ENCODE measurements around the gene TNFRSF25. TPM values are rescaled to one million over a fixed set of nuclear protein-coding genes. Genes with fewer than 3 reads are reported as not detected.

The TNFRSF25 gene
- total and polyA plus RNA-seq, 9 of the 15 experiments (the other 6 are each of a cell fraction or from before 2014, with no cell fraction given): 0.24 to 0.49 TPM; not detected in 7

DNA sequence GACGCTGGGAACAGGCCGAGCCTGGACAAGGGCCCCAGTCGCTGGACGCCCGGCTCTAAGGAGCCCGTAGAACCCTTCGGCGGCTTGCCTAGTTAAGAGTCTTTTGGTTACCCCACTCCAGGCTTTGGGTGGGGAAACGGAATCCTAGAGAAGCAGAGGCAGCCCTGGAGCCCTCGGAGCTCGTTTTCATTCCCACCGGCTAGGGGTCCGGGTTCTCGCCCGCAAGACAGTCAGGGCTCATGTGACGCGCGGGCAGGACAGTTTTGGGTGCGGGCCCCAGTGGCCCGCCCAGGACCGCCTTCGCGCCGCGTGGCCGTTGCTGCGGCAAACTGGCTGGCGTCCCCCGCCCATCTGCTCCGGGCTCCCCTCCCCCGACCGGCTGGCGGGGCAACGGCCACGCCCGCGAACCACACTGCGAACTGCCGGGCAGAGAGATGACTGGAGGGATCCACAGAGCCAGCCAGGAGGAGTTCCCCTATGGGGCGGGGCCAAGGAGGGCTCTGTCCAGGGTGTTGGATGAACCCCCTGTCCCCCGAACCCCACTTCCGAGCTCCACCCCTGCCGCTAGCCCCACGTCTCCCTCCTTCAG, 45.4 kb downstream of the TNFRSF25 start:
- DNase-seq (ENCODE audit: extremely low read depth in 1 of 4, low spot score in 3 of 4) (peak; percentile 64 to 94 (median 84)), FAIRE-seq (no peak), ATAC-seq (peak; percentile 21)
- peak overlapping the region in 1 of 2 experiments; percentile 87; a peak in 2 of 4 replicates for H3K9ac ChIP-seq (ENCODE audit: insufficient read depth in 1 of 2, low read depth in 2 of 2, low read length in 2 of 2)
- H3K9me1 ChIP-seq (ENCODE audit: control insufficient read depth, insufficient read depth, low read length): no peaks in the 10 kb centered on the region
- no peaks in the 10 kb centered on the region for H3K9me3 ChIP-seq (replicated peaks; ENCODE audit: control insufficient read depth, insufficient read depth, low read depth, low read length)
- peak overlapping the region; percentile 67 for H2AFZ ChIP-seq (ENCODE audit: low read depth, low read length)
- no peaks in the 10 kb centered on the region for H3K36me3 ChIP-seq (ENCODE audit: control insufficient read depth, insufficient read depth, low read length)
- intact Hi-C loops (cut with micrococcal nuclease): no loop called here
- H3K4me2 ChIP-seq (ENCODE audit: insufficient read depth, low read length): peak overlapping the region; percentile 55
- in situ Hi-C loops (cut with MboI): no loop called here
- ChIA-PET CTCF (ENCODE audit: low intra/inter-chr PET ratio) (no interaction called here), POLR2A (interaction anchor here (0.7 to 3.5 kb wide), 3 partner anchors 8 to 56 kb away, joined by 3 to 16 read pairs (median 3); partner anchors contain the start of gene ACOT7)
- BruUV-seq (replicated peaks): no TSS peak
- peaks cover 52 to 89% of the 10 kb centered on the region in 2 experiments; a peak in 4 of 5 replicates for H3K27me3 ChIP-seq (ENCODE audit: control insufficient read depth in 2 of 2, insufficient read depth in 2 of 2, low read length in 2 of 2)
- 5% methylated on average over 44 of the region's 44 CpGs for WGBS (ENCODE audit: insufficient coverage, low coverage, missing lambda C conversion rate)
- H4K20me1 ChIP-seq (replicated peaks; ENCODE audit: control insufficient read depth, insufficient read depth, low read length): peaks cover 29% of the 10 kb centered on the region; the same call in 1 of the 2 replicates
- H3K27ac ChIP-seq (ENCODE audit: extremely low read depth, low read depth, low read length): no peak overlapping the region
- peak overlapping the region; percentile 15; the same call in 1 of the 2 replicates for H3K4me3 ChIP-seq
- no peaks in the 10 kb centered on the region for H3K79me2 ChIP-seq (ENCODE audit: control insufficient read depth, insufficient read depth, low read length)
- H3K4me1 ChIP-seq (replicated peaks in 1 of 2; ENCODE audit: control insufficient read depth in 2 of 2, insufficient read depth in 2 of 2, low read length in 2 of 2): peaks cover 15 to 50% of the 10 kb centered on the region in 2 experiments
- peak; percentile 38 for TF ChIP-seq ZFX (CRISPR knock-in tag; IDR thresholded peaks at IDR 0.05)
- peak; percentile 68; the same call in 1 of the 2 replicates for TF ChIP-seq KDM2B (CRISPR knock-in tag; IDR thresholded peaks at IDR 0.05)
- TF ChIP-seq RBM14 (IDR thresholded peaks at IDR 0.05; ENCODE audit: borderline replicate concordance, insufficient read depth, low read depth, low read length): 0 out of 2 replicates have a peak, but pooled peaks have one; percentile 38
- TF ChIP-seq, protein P1, sequence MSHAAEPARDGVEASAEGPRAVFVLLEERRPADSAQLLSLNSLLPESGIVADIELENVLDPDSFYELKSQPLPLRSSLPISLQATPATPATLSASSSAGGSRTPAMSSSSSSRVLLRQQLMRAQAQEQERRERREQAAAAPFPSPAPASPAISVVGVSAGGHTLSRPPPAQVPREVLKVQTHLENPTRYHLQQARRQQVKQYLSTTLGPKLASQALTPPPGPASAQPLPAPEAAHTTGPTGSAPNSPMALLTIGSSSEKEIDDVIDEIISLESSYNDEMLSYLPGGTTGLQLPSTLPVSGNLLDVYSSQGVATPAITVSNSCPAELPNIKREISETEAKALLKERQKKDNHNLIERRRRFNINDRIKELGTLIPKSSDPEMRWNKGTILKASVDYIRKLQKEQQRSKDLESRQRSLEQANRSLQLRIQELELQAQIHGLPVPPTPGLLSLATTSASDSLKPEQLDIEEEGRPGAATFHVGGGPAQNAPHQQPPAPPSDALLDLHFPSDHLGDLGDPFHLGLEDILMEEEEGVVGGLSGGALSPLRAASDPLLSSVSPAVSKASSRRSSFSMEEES (CRISPR knock-in tag; IDR thresholded peaks at IDR 0.05): no peak
- no peak for TF ChIP-seq HIVEP1 (CRISPR knock-in tag; IDR thresholded peaks at IDR 0.05)
- TF ChIP-seq MIER1 (IDR thresholded peaks at IDR 0.05; ENCODE audit: low read depth): peak; percentile 48; the same call in 1 of the 2 replicates
- TF ChIP-seq, protein P2, sequence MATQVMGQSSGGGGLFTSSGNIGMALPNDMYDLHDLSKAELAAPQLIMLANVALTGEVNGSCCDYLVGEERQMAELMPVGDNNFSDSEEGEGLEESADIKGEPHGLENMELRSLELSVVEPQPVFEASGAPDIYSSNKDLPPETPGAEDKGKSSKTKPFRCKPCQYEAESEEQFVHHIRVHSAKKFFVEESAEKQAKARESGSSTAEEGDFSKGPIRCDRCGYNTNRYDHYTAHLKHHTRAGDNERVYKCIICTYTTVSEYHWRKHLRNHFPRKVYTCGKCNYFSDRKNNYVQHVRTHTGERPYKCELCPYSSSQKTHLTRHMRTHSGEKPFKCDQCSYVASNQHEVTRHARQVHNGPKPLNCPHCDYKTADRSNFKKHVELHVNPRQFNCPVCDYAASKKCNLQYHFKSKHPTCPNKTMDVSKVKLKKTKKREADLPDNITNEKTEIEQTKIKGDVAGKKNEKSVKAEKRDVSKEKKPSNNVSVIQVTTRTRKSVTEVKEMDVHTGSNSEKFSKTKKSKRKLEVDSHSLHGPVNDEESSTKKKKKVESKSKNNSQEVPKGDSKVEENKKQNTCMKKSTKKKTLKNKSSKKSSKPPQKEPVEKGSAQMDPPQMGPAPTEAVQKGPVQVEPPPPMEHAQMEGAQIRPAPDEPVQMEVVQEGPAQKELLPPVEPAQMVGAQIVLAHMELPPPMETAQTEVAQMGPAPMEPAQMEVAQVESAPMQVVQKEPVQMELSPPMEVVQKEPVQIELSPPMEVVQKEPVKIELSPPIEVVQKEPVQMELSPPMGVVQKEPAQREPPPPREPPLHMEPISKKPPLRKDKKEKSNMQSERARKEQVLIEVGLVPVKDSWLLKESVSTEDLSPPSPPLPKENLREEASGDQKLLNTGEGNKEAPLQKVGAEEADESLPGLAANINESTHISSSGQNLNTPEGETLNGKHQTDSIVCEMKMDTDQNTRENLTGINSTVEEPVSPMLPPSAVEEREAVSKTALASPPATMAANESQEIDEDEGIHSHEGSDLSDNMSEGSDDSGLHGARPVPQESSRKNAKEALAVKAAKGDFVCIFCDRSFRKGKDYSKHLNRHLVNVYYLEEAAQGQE (IDR thresholded peaks at IDR 0.05; ENCODE audit: borderline replicate concordance): peak; percentile 68
- TF ChIP-seq, protein P2 (CRISPR knock-in tag; IDR thresholded peaks at IDR 0.05; ENCODE audit: low read depth): peak; percentile 78; the same call in 1 of the 2 replicates
- TF ChIP-seq CXXC5 (CRISPR knock-in tag; IDR thresholded peaks at IDR 0.05): peak; percentile 22
- TF ChIP-seq, protein P3, sequence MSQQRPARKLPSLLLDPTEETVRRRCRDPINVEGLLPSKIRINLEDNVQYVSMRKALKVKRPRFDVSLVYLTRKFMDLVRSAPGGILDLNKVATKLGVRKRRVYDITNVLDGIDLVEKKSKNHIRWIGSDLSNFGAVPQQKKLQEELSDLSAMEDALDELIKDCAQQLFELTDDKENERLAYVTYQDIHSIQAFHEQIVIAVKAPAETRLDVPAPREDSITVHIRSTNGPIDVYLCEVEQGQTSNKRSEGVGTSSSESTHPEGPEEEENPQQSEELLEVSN (IDR thresholded peaks at IDR 0.05; ENCODE audit: borderline replicate concordance in 1 of 2, extremely low read depth in 1 of 2, insufficient read depth in 1 of 2, insufficient read length in 1 of 2, low read depth in 1 of 2, low read length in 1 of 2, poor library complexity in 1 of 2, severe bottlenecking in 1 of 2): peak in 1 of 2 experiments; percentile 86
